NB4 (cell line): ENCODE measurements around the gene SERPINB1.
"Not testable (repeated sequence)": the region's sequence is repeated elsewhere in the genome, so short reads cannot be mapped to it uniquely, and the experiment has no call there.

Source experiments
- MYC ChIP-seq: IDR thresholded peaks from 2 replicates; pipeline ENCODE4 v1.6.1; 2011; ENCODE audit warnings: low read depth, low read length
- POLR2A ChIP-seq: IDR thresholded peaks from 2 replicates; pipeline ENCODE4 v1.6.1; 2011; ENCODE audit warnings: mild to moderate bottlenecking; ENCODE audit not compliant: insufficient read length; ENCODE audit errors: extremely low read depth
- TF ChIP-seq, protein P1 (sequence below): IDR thresholded peaks from one replicate; pipeline ENCODE4 v1.5.1; 2012; ENCODE audit warnings: low read depth, low read length
- TF ChIP-seq, protein P2 (sequence below): IDR thresholded peaks from 2 replicates; pipeline ENCODE4 v1.6.1; 2011; ENCODE audit warnings: low read depth, low read length

DNA sequence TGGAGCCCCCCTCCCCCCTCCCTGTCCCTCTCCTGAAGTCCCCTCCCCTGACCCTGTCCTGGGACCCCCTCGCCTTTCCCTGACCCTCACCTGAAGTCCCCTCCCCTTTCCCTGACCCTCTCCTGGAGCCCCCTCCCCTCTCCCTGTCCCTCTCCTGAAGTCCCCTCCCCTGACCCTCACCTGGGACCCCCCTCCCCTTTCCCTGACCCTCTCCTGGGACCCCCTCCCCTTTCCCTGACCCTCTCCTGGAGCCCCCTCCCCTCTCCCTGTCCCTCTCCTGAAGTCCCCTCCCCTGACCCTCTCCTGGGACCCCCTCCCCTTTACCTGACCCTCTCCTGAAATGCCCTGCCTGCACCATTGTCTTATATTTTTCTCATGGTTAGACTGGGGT, 11.7 kb upstream of the SERPINB1 start:
- TF ChIP-seq, protein P1, sequence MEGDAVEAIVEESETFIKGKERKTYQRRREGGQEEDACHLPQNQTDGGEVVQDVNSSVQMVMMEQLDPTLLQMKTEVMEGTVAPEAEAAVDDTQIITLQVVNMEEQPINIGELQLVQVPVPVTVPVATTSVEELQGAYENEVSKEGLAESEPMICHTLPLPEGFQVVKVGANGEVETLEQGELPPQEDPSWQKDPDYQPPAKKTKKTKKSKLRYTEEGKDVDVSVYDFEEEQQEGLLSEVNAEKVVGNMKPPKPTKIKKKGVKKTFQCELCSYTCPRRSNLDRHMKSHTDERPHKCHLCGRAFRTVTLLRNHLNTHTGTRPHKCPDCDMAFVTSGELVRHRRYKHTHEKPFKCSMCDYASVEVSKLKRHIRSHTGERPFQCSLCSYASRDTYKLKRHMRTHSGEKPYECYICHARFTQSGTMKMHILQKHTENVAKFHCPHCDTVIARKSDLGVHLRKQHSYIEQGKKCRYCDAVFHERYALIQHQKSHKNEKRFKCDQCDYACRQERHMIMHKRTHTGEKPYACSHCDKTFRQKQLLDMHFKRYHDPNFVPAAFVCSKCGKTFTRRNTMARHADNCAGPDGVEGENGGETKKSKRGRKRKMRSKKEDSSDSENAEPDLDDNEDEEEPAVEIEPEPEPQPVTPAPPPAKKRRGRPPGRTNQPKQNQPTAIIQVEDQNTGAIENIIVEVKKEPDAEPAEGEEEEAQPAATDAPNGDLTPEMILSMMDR: not testable (repeated sequence)
- not testable (repeated sequence) for TF ChIP-seq POLR2A, MYC
- TF ChIP-seq, protein P2, sequence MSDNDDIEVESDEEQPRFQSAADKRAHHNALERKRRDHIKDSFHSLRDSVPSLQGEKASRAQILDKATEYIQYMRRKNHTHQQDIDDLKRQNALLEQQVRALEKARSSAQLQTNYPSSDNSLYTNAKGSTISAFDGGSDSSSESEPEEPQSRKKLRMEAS: not testable (repeated sequence)
